ENCODE results near the gene MUC5B.

GRCh38 chr11:1300121-1300520 lies 77.3 kb downstream of the MUC5B start:
- TF ChIP-seq POLR2AphosphoS5 (IDR thresholded peaks at IDR 0.05; ENCODE audit: low read depth, low read length) = no peak
- no peak for TF ChIP-seq POLR2A (IDR thresholded peaks at IDR 0.05; ENCODE audit: low read depth, low read length)
